NOMO-1 treated with DMSO at 0.1 percent for 48 hours (cell line): ENCODE data around the gene PIR.

ENCODE experiments used
- DNase-seq: peaks from one replicate; lab custom pipeline; 2025; ENCODE audit not compliant: unreplicated experiment; lab: John Stamatoyannopoulos, UW

Gene PIR

DNA sequence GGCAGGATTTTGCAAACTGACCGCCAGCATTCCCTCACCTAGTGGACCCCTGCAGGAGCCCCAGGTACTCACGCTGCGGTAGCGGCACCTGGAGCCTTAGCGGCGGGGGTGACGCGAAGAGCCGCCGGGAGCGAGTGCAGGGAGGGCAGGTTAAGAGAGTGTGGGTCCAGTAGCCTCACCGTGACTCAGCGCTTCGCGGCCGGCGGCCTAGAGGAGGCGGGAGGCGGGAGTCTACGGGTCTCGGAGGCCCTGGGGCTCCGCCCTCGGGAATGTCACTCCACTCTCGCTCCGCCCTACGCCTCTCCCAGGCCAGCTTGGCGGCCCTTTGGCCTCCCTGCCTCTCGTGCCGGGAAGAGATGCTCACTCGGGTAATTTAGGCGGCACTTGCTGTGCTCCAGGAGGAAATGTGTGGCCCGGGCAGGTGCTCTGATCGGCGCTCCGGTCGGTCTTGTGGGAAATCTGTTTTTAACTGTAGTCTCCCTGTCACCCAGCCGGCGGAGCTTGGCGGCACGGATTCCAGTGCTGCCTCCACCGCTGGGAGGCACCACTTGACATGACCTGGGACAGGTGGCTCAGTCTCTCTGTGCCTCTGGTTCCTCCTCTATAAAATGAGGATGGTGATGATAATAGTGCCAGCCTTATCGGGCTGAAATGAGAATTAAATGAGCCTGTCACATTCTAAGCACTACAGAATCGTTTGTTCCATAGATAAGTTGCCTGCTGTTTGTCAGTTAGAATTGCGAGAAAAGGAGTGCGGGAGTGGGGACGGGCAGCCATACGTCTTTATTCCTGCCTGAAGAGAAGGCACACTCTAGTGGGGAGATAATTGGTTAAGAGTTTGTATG lies at the start of gene PIR:
PIR (minus strand) TSS at position 216 of the 845 bp plus-strand sequence. CDS start 2,076 bp downstream, outside the sequence.
- DNase-seq, result peak; percentile 86

DNA sequence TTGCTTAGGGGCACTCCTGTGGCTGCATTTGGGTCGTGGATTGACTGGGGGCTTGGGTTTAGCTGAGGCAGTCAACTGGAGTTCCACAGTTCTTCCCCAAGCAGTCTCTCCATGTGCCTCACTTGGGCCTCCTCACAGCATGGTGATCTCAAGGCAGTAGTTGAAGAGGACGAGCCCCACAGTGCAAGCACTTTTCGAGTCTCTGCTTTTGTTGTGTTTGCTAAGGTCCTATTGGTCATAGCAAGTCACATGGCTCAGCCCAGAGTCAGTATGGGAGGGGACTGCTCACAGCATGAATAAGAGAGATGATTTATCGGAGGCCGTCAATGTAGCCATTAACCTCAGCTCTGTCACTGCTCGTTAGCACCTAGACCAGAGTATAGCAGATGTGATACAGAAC lies 37.2 kb upstream of the PIR start:
- no peak for DNase-seq

DNA sequence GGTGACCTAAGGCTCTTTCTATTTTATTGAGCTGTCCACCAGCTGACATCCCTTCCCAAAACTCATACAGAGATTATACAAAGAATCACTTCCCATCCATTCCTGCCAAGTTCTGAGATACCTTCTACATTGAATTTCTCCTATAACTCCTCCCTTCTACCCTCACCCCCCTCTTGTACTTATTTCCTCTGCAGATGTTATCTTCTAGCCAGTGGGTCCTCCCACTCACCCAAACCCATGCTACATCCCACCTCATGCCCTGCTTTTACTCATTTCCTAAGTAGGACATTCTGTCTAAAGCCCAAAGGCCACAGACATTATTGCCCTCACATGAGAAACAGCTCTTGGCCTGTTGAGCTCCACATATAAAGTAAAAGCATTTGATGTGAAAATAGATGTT lies 36.0 kb upstream of the PIR start:
- no peak for DNase-seq

DNA sequence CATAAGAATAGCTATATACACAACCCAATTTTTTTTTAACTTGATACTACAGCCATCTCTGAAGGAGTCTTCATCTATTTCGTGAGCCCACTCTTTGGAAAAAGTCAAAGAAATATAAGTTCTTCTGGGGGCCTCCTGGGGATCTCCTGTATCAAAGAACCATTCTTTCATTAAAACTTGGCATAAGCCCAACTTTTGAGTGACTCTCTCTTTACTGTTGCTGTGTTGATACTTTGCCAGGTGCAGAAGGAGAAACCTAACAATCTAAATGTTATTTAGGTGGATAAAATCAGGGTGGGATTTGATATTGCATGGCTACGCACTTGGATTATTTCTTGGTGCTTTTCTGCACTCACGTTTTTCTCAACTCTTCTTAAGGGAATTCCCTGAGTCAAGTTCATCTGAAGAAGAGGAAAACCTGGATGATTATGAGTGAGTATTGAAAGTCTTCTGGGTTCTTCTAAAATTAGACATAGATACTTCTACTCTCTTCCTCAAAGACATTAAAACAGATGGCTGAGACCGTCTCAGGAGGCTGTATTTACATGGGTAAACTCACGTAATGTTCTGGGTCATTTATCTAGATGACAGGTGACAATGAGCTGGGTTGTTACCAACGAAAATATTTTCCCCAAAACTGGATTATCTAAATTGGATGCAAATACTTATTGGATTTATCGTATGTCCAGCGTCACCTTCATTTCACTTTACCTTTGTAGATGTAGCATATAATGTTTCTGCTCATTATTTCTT lies 32.7 kb upstream of the PIR start:
- DNase-seq, result no peak

DNA sequence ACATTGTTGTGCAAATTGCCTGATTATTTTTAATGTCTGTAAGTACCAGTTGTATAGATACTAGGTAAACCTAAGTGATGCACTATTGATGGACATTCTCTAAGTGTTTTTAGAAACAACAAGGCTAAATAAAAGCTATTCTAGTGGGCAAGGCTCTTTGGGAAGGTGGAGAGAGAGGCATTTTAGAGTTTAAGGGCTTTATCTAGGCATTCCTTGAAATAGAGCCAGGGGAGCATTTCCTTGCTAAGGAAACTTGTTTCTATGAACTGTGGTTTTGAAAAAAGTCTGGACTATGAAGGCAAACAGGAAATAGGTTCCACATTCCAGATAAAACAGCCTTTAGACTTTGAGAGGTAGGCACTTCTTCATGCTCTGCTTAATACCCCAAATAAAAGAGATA lies 31.3 kb upstream of the PIR start:
- no peak for DNase-seq

DNA sequence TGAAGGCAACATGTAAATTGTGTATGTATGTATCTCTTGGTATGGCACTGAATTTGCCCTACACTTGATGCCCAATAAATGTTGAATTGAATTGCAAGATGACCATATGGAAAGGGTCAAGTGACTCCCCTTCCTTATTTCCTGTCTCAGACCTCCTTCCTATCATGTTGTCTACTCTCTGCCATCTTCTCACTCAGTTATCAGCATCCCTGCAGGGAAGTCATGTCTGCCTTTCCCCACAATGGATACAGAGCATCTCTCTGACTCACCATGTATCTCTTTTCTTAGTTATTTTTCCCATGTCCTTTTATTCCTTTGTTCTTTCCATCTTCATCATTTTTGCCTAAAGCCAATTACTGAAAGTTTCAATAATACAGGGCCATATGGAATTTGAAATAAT lies 30.0 kb upstream of the PIR start:
- DNase-seq, result no peak

DNA sequence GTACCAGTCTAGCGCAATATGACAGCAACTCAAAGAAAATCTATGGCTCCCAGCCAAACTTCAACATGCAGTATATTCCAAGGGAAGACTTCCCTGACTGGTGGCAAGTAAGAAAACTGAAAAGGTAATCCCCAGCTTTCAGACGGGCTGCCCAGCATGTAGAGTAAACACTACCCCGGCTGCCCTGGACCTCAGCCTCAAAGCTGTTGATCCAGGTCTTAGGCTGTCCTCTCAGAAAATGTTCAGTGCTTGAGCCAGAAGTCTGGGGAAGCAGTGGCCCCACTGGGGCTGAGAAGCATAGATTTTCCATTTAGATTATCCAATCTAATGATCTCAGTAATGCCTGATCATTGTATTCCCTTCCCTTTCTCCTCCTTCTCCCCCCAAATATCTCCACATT lies 29.3 kb upstream of the PIR start:
- no peak for DNase-seq

DNA sequence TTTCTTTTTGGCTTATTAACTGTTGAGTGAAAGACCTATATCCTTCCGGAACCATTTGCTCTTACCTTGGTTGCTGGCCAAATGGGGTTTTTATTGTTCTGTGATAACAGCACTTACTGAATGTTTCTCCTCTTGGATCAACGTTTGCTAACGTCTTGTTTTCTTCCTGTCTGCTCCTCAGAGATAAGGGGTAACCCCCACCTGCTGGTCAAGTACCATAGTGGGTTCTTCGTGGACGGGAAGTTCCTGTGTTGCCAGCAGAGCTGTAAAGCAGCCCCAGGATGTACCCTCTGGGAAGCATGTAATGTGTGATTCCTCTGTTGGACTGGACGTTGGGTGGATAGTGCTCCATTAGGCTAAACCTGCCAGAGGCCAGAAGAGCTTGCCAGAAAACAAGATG lies 22.8 kb upstream of the PIR start:
- DNase-seq, result no peak

DNA sequence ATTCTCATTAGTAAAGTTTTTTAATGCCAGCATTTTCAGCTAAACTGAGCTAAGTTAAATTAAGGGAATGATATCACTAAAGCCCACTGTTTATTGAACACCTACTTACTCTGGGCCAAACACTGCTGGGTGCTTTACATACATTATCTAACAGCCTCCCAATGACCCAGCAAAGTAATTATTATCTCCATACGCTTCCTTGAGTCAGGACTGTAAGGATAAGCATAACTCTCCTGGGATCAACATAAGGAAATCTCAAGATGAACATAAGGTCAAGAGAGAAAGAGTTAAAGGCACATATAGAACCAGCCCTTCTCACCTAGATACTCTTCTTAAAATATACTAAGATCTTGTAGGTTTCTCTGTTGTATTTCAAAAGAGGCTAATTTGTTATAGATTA lies 21.1 kb upstream of the PIR start:
- no peak for DNase-seq

DNA sequence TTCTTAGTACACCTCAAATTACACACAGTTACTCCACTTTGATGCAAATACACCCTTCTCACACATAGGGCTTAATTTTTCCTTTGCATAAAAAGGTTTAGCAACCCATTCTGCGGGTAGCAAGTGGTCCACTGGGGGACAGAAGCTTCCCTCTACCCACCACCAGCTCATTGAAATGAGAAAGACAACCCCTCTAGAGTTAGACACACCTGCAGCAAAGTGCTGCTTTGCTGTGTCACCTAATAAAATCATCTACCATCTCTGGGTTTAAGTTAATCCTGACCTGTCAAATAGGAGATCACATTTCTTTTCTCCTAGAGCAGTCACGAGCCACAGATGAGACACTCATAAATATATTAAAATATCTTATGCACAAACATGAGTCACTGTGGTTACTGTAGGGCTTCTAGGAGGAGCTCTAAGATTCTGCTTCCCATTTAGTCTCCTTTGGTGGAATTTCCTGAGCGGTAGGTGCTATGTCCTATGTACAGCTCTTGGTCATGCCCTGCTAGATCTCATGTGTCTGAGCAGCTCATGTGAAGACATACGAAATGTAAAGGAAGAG lies 19.4 kb upstream of the PIR start:
- DNase-seq, result no peak

DNA sequence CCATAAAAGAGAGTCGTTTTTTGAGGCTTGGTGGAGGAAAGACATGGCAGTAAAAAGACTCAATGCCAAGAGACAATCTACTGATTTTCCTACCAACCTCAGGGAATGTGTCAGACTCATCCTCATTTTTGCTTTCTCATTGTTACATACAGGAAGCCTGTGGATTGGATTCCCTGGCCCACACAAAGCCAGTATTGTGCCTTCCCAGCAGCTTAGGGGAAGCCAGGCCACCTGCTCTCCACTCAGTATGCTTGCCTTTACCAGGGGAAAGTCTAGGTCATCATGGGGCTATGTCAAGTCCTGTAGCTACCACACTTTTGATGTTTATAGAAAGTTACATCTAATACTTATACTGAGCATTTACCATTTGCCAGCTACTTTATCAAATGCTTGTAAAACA lies 18.4 kb upstream of the PIR start:
- DNase-seq, result no peak

DNA sequence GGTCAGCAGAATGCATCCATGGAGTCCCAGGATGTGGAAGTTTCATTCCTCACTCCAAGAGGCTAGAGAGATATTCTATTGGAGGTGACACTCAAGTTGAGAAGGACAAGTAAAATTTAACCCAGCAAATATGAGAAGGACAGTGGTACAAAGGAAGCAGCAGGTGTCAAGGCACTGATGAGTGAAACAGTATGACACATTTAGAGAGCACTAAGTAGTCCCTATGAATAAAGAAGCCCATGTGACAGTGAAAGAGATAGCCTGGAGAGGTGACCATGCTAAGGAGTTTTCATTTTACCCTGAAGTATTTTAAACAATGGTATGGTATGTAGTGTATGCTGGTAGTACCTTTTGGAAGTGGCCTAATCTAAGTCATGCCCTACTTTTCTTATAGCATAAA lies 16.7 kb upstream of the PIR start:
- no peak for DNase-seq

DNA sequence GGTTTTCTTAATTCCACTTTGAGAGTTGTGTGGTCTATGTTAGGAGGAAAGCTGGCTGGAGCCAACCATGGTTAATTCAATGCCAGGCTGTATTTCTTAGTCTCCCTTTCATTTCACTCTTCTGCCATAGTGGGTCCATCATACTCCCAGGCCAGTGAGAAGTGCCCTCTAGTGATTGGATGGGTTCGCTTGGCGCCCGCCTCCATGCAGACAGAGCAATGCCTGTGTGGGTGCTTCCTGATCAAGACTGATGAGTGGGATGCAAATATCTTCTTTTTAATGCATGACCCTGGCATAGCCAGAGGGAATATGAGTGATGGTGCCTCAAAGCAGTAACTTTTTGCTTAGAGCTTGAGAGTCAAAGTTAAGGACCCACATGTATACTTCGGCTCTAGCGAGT lies 13.9 kb upstream of the PIR start:
- DNase-seq, result no peak

DNA sequence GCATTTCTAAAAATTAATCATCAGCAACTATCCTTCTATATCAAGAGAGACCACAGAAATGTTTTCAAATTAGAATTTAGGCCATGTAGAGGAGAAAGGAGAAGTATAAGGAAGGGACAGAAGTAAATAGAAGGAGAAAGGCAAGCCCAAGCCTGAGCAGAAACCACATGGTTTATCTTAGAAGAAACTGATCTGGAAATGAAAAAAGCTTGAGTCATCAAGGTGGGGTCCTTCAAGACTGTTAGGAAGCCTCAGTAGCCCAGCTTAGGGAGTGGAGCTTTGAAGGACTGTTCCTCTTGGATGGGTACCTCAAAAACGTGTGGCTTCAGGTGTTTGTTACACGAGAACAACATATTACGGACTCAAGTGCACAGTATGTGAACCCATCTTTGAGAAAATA lies 12.0 kb upstream of the PIR start:
- peak; percentile 72 for DNase-seq

DNA sequence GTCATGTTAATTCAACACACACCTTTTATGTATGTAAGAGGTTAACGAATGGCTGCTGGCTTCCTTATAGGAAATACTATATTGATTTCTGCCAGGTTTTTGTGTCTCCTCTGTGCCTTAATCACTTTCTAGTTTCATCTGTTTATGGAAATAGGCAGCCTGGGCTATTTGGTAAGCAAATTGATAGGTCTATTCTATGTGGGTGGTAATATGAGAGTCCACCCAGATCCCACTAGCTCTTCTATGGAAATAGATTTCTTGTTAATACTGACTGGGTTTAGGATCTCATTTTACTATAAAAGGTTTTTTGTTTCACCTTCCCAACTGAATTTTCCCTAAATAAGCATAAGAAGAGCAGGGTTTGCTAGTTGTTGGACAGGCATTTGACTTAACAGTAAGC lies 11.5 kb upstream of the PIR start:
- DNase-seq, result no peak

DNA sequence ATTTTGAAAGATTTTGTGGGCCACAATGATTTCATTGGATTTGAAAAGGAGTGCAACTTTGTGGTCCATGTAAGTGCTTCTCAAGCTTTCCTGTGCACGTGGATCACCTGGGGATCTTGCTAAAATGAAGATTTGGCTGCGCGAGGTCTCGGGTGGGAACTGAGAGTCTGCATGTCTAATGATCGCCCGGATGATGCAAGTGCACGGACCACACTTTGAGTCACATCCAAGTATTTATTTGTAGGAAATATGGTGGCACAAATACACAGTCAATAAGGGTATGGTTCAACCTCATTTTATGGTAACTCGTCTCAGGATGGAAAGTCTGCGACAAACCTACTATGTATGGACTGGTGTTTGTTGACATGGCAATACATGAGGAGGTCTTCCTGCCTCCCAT lies 8.4 kb upstream of the PIR start:
- peak; percentile 4 for DNase-seq

DNA sequence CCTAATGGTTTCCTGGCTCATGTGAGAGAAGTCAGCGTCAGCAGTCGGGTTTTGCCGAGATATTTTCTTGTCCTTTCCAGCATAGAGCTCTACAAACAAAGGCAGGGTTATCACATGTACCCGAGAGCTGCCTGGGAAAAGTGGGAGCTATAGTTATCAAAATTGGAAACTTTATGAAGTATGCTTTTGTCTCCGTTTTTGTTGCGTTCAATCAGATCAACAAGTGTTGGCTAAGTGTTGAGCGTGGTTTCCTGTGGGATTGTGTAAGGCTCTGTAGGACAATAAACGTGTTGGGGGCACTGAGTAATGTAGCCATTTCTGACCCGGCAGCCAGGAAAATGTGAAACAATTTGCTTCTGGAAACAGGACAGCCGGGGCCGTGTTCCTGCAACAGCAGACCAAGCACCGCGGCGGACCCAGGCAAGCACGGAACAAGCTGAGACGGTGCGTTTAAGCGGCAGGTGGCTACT lies 7.4 kb upstream of the PIR start, which contains the start of gene BMX:
BMX (plus strand) TSS at position 311 of the 470 bp plus-strand sequence. CDS start 7,547 bp downstream, outside the sequence.
- peak; percentile 34 for DNase-seq

DNA sequence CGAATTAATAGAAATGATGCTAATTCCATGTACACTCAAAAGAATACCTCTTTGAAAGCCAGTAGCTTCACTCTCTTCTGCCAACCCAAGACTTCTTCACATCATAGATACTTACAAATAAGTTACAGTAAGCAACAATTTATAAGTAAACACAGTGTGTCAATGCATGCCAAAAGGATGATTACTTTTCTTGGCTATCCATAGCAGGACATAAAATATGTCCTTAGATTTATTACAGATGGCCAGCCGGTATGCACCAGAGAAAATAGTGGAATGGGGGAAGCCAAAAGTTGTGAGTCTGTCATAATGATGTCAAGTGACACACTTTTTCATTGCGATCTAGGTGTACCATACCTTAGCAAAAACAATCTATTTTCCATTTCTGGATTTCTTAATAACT lies 6.8 kb upstream of the PIR start:
- no peak for DNase-seq

DNA sequence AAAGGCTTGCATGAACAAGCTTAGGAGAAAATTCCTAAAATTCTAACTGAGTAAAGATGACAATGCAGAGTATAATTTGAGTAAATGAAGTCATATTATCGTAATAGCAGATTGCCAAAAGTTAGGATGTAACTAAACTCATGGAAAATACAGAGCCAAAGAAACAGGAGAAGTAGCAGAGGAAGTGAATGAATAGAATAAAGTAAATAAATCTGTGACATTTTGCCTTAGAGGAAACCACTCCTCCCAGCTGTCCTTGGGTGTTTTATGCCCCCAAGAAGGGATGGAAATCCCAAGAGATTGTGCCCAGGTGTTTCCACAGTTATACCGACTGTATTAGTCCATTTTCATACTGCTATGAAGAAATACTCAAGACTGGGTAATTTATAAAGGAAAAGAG lies 5.6 kb upstream of the PIR start:
- no peak for DNase-seq

DNA sequence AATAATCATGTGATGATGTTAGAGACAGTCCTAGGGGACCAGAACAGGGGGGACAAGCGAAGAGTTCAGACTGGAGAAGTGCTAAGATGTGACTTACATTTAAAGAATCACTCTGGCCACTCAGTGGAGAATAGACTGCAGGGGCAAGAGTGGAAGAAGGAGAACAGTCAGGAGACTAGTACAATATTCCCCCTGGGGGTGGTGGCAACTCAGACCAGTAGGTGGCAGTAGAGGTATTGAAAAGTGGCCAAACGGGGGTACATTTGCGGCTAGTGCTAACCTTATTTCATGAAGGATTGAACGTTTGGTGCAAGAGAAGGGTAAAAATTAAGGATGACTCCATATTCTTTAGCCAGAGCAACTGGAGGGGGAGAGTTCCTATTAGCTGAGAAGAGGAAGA lies 4.7 kb upstream of the PIR start:
- DNase-seq, result peak; percentile 58

DNA sequence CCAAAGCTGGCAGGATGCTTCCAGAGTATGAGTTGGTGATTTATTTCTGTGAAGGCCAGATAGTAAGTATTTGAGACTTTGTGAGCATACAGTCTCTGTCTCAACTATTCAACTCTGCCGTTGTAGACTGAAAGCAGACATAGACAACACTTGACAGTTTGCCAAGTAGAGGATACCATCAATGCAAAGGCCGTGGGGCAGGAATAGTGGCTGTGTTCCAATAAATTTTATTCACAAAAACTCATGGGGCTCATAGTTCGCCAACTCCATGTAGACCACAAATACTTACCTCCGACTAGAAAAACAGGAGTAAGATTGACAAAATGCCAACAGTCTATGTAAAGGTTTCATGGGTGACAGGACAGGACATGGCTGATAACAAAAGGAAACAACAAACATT lies 3.7 kb upstream of the PIR start:
- no peak for DNase-seq

DNA sequence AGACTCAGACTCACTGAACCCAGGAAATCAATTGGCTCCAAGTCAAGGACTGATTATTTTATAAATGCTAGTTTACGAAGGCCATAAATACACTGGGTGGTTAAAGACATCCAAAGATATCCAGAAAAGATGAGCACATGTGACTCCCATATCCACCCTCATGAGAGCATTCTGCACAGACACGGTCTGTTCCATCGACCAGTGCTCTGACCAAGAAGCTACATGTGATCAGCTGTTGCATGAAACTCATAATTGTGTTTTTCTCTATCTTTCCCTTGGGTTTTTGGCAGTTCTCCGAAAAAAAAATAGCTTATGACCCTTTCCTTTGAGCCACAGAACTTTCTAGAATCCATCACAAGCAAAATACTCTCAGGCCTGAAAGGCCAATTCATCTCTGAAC lies 2.7 kb upstream of the PIR start:
- no peak for DNase-seq
